HepG2 (cell line): ENCODE data around the gene ALG5. TPM values are rescaled to one million over a fixed set of nuclear protein-coding genes. Genes with fewer than 3 reads are reported as not detected.

Source experiments
- ATF3 ChIP-seq: sonication (generic); formaldehyde crosslinking; IDR thresholded peaks from 2 replicates; pipeline ENCODE4 v1.4.0; 2020; ENCODE audit warnings: missing genetic modification reagents
- CBFB ChIP-seq: sonication (generic); formaldehyde crosslinking; IDR thresholded peaks from 2 replicates; pipeline ENCODE4 v1.4.0; 2020; ENCODE audit warnings: missing genetic modification reagents
- CHCHD3 ChIP-seq: sonication (generic); formaldehyde crosslinking; IDR thresholded peaks from 2 replicates; pipeline ENCODE4 v1.8.0; 2022; ENCODE audit warnings: mild to moderate bottlenecking, missing genetic modification reagents, moderate library complexity
- HOXA3 ChIP-seq: sonication (generic); formaldehyde crosslinking; IDR thresholded peaks from 2 replicates; pipeline ENCODE4 v1.5.0; 2020; ENCODE audit warnings: missing genetic modification reagents
- HOXA7 ChIP-seq: sonication (generic); formaldehyde crosslinking; IDR thresholded peaks from 2 replicates; pipeline ENCODE4 v1.8.1; 2022; ENCODE audit warnings: mild to moderate bottlenecking, missing genetic modification reagents, moderate library complexity
- KDM4B ChIP-seq: sonication (generic); formaldehyde crosslinking; IDR thresholded peaks from 2 replicates; pipeline ENCODE4 v1.4.0; 2020; ENCODE audit warnings: missing genetic modification reagents
- MAFK ChIP-seq, 2 experiments: IDR thresholded peaks in 1 of 2; conservative IDR thresholded peaks in 1 of 2; 2 replicates each; pipeline ENCODE4 v1.6.1; 2011; ENCODE audit warnings: improper control_type of control experiment in 2 of 2, low read length in 2 of 2
- MEF2D ChIP-seq: sonication (generic); formaldehyde crosslinking; IDR thresholded peaks from 2 replicates; pipeline ENCODE4 v1.5.1; 2020; ENCODE audit warnings: mild to moderate bottlenecking, missing genetic modification reagents
- NFIB ChIP-seq: sonication (generic); formaldehyde crosslinking; IDR thresholded peaks from 2 replicates; pipeline ENCODE4 v1.9.0; 2021; ENCODE audit warnings: missing genetic modification reagents, mild to moderate bottlenecking, borderline replicate concordance
- REPIN1 ChIP-seq: sonication (generic); formaldehyde crosslinking; IDR thresholded peaks from 2 replicates; pipeline ENCODE4 v1.8.0; 2022; ENCODE audit warnings: missing genetic modification reagents, low read depth, mild to moderate bottlenecking, borderline replicate concordance
- RFXAP ChIP-seq: sonication (generic); formaldehyde crosslinking; IDR thresholded peaks from 2 replicates; pipeline ENCODE4 v1.4.0; 2020; ENCODE audit warnings: missing genetic modification reagents, borderline replicate concordance
- ZFP90 ChIP-seq: sonication (generic); formaldehyde crosslinking; IDR thresholded peaks from 2 replicates; pipeline ENCODE4 v1.8.0; 2022; ENCODE audit warnings: missing genetic modification reagents, mild to moderate bottlenecking, inconsistent platforms, borderline replicate concordance
- ZNF142 ChIP-seq: sonication (generic); formaldehyde crosslinking; IDR thresholded peaks from 2 replicates; pipeline ENCODE4 v1.4.0; 2020; ENCODE audit warnings: missing genetic modification reagents
- ZNF484 ChIP-seq: sonication (generic); formaldehyde crosslinking; IDR thresholded peaks from 2 replicates; pipeline ENCODE4 v1.5.1; 2020; ENCODE audit warnings: mild to moderate bottlenecking, low read depth, missing genetic modification reagents, borderline replicate concordance
- ZNF598 ChIP-seq: sonication (generic); formaldehyde crosslinking; IDR thresholded peaks from 2 replicates; pipeline ENCODE4 v1.5.1; 2020; ENCODE audit warnings: mild to moderate bottlenecking, missing genetic modification reagents, borderline replicate concordance
- ZNF614 ChIP-seq: IDR thresholded peaks from 2 replicates; pipeline ENCODE4 v1.6.1; 2018; ENCODE audit warnings: missing biosample characterization, missing genetic modification reagents, inconsistent platforms, borderline replicate concordance
- ZNF75D ChIP-seq: sonication (generic); formaldehyde crosslinking; IDR thresholded peaks from 2 replicates; pipeline ENCODE4 v1.8.1; 2023; ENCODE audit warnings: missing genetic modification reagents, mild to moderate bottlenecking, borderline replicate concordance
- ZSCAN29 ChIP-seq: sonication (generic); formaldehyde crosslinking; conservative IDR thresholded peaks from 2 replicates; pipeline ENCODE4 v1.4.0; 2020; ENCODE audit warnings: mild to moderate bottlenecking, missing genetic modification reagents
- polyA plus RNA-seq, 8 experiments: library from polyadenylated mRNA; depleted of rRNA in 3 of 8; stranded (reverse) in 7 of 8; unstranded in 1 of 8; fragments of >200 nt; fragmentation: Illumina TruSeq in 4 of 8; extraction: Trizol in 4 of 8; gene quantifications; 2 replicates each; pipeline versions ENCODE4 v1.2.1 to v1.2.3, GENCODE V29; 2011 to 2016; ENCODE audit warnings: low read depth in 4 of 8, missing spikeins in 1 of 8, mixed read lengths in 1 of 8; ENCODE audit not compliant: insufficient read depth in 1 of 8
- total RNA-seq, 5 experiments: library from RNA; depleted of rRNA; stranded (reverse); fragments of >200 nt; fragmentation: Illumina TruSeq; extraction: Trizol; gene quantifications; 2 replicates each; pipeline ENCODE4 v1.2.3, GENCODE V29; 2016; ENCODE audit warnings: low read depth in 1 of 5
- TF ChIP-seq, protein P1 (sequence below): IDR thresholded peaks from 2 replicates; pipeline ENCODE4 v1.6.1; 2016; ENCODE audit warnings: missing biosample characterization, missing genetic modification reagents, low read depth
- TF ChIP-seq, protein P2 (sequence below): sonication (generic); formaldehyde crosslinking; IDR thresholded peaks from 2 replicates; pipeline ENCODE4 v1.8.1; 2023; ENCODE audit warnings: mild to moderate bottlenecking, inconsistent platforms, moderate library complexity, missing genetic modification reagents, borderline replicate concordance

ALG5 gene
- total and polyA plus RNA-seq, 2 of the 13 experiments (the other 11 are each of a cell fraction or from before 2014, with no cell fraction given) = 27.8 to 51.1 TPM

GRCh38 chr13:36999054-36999714, at the start of gene ALG5 (continued):
- no peak for TF ChIP-seq ZNF75D (CRISPR knock-in tag)
- no peak for TF ChIP-seq ZSCAN29 (CRISPR knock-in tag)
- TF ChIP-seq MEF2D (CRISPR knock-in tag) = no peak
- TF ChIP-seq HOXA7 (CRISPR knock-in tag) = no peak
- TF ChIP-seq, protein P1, sequence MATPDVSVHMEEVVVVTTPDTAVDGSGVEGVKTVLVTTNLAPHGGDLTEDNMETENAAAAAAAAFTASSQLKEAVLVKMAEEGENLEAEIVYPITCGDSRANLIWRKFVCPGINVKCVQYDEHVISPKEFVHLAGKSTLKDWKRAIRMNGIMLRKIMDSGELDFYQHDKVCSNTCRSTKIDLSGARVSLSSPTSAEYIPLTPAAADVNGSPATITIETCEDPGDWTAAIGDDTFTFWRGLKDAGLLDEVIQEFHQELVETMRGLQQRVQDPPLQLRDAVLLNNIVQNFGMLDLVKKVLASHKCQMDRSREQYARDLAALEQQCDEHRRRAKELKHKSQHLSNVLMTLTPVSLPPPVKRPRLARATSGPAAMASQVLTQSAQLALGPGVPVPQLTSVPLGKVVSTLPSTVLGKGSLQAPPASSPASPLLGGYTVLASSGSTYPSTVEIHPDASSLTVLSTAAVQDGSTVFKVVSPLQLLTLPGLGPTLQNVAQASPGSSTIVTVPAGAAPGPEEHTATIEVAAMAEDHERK (CRISPR knock-in tag) = no peak
- TF ChIP-seq ZNF484 (CRISPR knock-in tag) = no peak
- TF ChIP-seq ZNF598 (CRISPR knock-in tag) = no peak
- peak; percentile 96 for TF ChIP-seq HOXA3 (CRISPR knock-in tag)
- TF ChIP-seq, protein P2, sequence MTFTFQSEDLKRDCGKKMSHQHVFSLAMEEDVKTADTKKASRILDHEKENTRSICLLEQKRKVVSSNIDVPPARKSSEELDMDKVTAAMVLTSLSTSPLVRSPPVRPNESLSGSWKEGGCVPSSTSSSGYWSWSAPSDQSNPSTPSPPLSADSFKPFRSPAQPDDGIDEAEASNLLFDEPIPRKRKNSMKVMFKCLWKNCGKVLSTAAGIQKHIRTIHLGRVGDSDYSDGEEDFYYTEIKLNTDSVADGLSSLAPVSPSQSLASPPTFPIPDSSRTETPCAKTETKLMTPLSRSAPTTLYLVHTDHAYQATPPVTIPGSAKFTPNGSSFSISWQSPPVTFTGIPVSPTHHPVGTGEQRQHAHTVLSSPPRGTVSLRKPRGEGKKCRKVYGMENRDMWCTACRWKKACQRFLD (CRISPR knock-in tag) = no peak
- TF ChIP-seq RFXAP (CRISPR knock-in tag) = peak; percentile 73; the same call in 1 of the 2 replicates
- no peak for TF ChIP-seq CHCHD3 (CRISPR knock-in tag)
- peak; percentile 33; the same call in 1 of the 2 replicates for TF ChIP-seq CBFB (CRISPR knock-in tag)
- no peak for TF ChIP-seq KDM4B
- TF ChIP-seq NFIB (CRISPR knock-in tag) = no peak
- TF ChIP-seq ATF3 = no peak
- TF ChIP-seq MAFK (conservative IDR thresholded peaks at IDR 0.05 in 1 of 2, IDR thresholded peaks at IDR 0.05 in 1 of 2; ENCODE audit: low read length in 2 of 2) = no peak
- no peak; the same call in 1 of the 2 replicates for TF ChIP-seq ZFP90 (CRISPR knock-in tag)
- peak; percentile 59; the same call in 1 of the 2 replicates for TF ChIP-seq REPIN1 (CRISPR knock-in tag)
- TF ChIP-seq ZNF614 (CRISPR knock-in tag) = peak; percentile 49; the same call in 1 of the 2 replicates
- peak; percentile 94; the same call in 1 of the 2 replicates for TF ChIP-seq ZNF142 (CRISPR knock-in tag)
